T-helper 1 cell treated with Interleukin-12 subunit alpha and Interleukin-12 subunit beta and Interleukin-4 antibody, amounts not matched to agents 30 ng/mL and 1 ng/mL, for 36 hours (primary cell): ENCODE measurements around the gene ZEB2. TPM values are rescaled to one million over a fixed set of nuclear protein-coding genes. Genes with fewer than 3 reads are reported as not detected.

Source experiments
- intact Hi-C: fragments of 100-400 bp; cut with micrococcal nuclease; formaldehyde crosslinking; loops from one replicate; pipeline ENCODE4 v1.15.1; 2024
- total RNA-seq: library from RNA; stranded (reverse); gene quantifications from 2 replicates; pipeline ENCODE4 v1.2.3, GENCODE V29; 2022

ZEB2 gene
- total RNA-seq, 1 donor from 2014 or later: 9.6 TPM

- intact Hi-C loops: no loop called here
Observed at GRCh38 chr2:144430722-144431391, 89.1 kb downstream of the ZEB2 start.

GRCh38 chr2:144429396-144430112 is 90.4 kb downstream of the ZEB2 start:
- intact Hi-C loops: no loop called here

GRCh38 chr2:144426981-144427479 is 92.9 kb downstream of the ZEB2 start:
- intact Hi-C loops: no loop called here

- intact Hi-C loops: no loop called here
Observed at GRCh38 chr2:144426355-144426754, 93.6 kb downstream of the ZEB2 start.

GRCh38 chr2:144424559-144425240 is 95.2 kb downstream of the ZEB2 start:
- intact Hi-C loops: no loop called here

- intact Hi-C loops: no loop called here
Observed at GRCh38 chr2:144421606-144422510, 98.1 kb downstream of the ZEB2 start.

GRCh38 chr2:144419218-144419617 is 100.7 kb downstream of the ZEB2 start:
- intact Hi-C loops: no loop called here

GRCh38 chr2:144415386-144415785 is 104.5 kb downstream of the ZEB2 start:
- intact Hi-C loops: no loop called here

- intact Hi-C loops: no loop called here
Observed at GRCh38 chr2:144414324-144414845, 105.5 kb downstream of the ZEB2 start.

- intact Hi-C loops: no loop called here
Observed at GRCh38 chr2:144412709-144413108, 107.2 kb downstream of the ZEB2 start.

GRCh38 chr2:144411473-144411872 is 108.4 kb downstream of the ZEB2 start:
- intact Hi-C loops: no loop called here

GRCh38 chr2:144409241-144409640 is 110.7 kb downstream of the ZEB2 start:
- intact Hi-C loops: no loop called here

GRCh38 chr2:144407262-144407661 is 112.7 kb downstream of the ZEB2 start:
- intact Hi-C loops: no loop called here

- intact Hi-C loops: no loop called here
Observed at GRCh38 chr2:144405982-144406788, 113.7 kb downstream of the ZEB2 start.

- intact Hi-C loops: no loop called here
Observed at GRCh38 chr2:144405321-144405720, 114.6 kb downstream of the ZEB2 start.

- intact Hi-C loops: no loop called here
Observed at GRCh38 chr2:144404586-144405314, 115.2 kb downstream of the ZEB2 start.

GRCh38 chr2:144403933-144404332 is 116.0 kb downstream of the ZEB2 start:
- intact Hi-C loops: no loop called here

GRCh38 chr2:144402251-144402650 is 117.7 kb downstream of the ZEB2 start:
- intact Hi-C loops: no loop called here

GRCh38 chr2:144401036-144401435 is 118.9 kb downstream of the ZEB2 start:
- intact Hi-C loops: no loop called here
